Measurements from ENCODE around the gene CREBRF.

DNA sequence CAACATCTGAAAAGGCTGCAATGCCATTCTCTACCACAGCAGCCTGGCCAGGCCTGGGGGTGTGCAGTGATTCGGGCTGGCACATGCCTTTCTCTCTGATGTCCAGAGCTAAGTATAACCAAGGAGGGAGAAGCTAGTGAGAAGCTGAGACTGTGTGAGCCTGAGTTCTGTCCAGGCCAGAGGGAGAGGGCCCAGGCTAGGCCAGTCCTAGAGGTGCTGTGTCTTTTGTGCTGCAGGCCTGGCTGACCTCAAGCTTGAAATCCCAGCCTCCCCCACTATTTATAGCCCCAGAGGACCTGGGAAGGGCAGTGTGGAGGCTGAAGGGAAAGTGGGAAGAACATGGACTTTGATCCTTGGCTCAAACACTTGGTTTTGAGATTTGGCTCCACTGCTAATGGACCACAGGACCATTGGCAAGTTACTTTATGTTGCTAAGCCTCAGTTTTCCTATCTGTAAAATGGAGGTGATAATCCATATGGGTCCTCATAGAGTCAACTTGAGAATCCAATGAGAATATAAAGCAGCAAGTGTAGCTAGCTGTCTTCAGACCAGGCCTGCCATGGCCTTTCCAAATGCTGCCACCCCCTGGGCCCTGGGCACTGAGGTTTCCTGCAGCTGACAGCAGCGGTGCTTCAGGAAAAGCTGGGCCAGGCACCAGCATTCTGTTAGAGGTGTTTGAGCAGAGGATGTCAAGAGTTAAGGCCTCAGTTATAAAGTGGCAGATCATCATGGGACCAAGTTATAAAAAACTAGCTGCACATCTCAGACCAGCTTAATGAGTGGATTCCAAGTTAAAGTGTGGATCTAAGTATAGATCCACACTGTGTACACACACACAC lies 109.2 kb downstream of the CREBRF start:
- no peak for TF ChIP-seq CTCF (IDR thresholded peaks at IDR 0.05)
- TF ChIP-seq, protein P1, sequence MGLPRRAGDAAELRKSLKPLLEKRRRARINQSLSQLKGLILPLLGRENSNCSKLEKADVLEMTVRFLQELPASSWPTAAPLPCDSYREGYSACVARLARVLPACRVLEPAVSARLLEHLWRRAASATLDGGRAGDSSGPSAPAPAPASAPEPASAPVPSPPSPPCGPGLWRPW (IDR thresholded peaks at IDR 0.05), result no peak
- TF ChIP-seq ESRRA (IDR thresholded peaks at IDR 0.05; ENCODE audit: borderline replicate concordance, low read length), result no peak
- no peak for TF ChIP-seq GATA3 (IDR thresholded peaks at IDR 0.05; ENCODE audit: borderline replicate concordance)
- no peak for TF ChIP-seq HDAC2 (IDR thresholded peaks at IDR 0.05)
- no peak for TF ChIP-seq MAX (IDR thresholded peaks at IDR 0.05)
